PC-3 (cell line): ENCODE results near the gene BIVM.

Source experiments
- EZH2 ChIP-seq: fragments of 300-600 bp; sonication (generic); IDR thresholded peaks from one replicate; pipeline ENCODE4 v1.6.1; 2017; ENCODE audit warnings: antibody characterized with exemption, mild to moderate bottlenecking, low read length; ENCODE audit not compliant: unreplicated experiment
- EZH2phosphoT487 ChIP-seq: fragments of 300-600 bp; sonication (generic); IDR thresholded peaks from 2 replicates; pipeline ENCODE4 v1.6.1; 2018; ENCODE audit warnings: mild to moderate bottlenecking, antibody characterized with exemption, low read length, borderline replicate concordance
- TF ChIP-seq, protein P1 (sequence below): fragments of 300-600 bp; sonication (generic); conservative IDR thresholded peaks from 2 replicates; pipeline ENCODE4 v1.5.1; 2017; ENCODE audit warnings: antibody characterized with exemption, low read depth, mild to moderate bottlenecking, low read length

DNA sequence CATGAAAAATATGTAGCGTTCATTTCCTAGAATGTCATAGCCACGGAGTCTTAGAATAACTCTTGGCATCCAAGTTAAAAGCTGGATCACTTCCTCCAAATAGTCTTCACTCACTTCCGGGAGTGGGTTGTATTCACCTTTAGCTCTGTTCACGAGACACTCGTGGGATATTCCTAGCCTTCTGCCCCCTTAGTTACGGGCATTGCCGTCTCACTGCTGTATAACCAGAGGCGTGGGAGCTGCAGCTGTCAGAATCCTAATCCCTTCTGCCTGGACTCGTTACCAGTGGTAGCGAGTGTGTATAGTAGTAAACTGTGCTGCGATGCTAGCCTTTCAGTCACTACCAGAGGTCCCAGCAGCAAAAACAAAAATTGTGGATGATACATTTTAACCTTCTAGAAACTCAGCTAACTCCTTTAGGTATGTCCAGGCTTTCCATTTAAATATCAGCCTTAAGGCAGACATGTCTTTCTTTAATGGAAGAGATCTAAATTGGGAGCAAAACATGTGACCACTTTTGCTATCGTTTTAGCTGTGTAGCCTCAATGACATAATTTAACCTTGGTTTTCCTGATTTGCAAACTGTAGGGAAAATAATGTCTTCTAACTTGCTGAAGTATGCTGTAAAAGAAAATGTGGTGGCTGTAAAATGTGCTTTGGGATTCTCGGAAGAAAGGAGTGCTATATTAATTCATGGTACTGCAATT is 81.0 kb downstream of the BIVM start:
- TF ChIP-seq, protein P1, sequence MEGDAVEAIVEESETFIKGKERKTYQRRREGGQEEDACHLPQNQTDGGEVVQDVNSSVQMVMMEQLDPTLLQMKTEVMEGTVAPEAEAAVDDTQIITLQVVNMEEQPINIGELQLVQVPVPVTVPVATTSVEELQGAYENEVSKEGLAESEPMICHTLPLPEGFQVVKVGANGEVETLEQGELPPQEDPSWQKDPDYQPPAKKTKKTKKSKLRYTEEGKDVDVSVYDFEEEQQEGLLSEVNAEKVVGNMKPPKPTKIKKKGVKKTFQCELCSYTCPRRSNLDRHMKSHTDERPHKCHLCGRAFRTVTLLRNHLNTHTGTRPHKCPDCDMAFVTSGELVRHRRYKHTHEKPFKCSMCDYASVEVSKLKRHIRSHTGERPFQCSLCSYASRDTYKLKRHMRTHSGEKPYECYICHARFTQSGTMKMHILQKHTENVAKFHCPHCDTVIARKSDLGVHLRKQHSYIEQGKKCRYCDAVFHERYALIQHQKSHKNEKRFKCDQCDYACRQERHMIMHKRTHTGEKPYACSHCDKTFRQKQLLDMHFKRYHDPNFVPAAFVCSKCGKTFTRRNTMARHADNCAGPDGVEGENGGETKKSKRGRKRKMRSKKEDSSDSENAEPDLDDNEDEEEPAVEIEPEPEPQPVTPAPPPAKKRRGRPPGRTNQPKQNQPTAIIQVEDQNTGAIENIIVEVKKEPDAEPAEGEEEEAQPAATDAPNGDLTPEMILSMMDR = no peak
- TF ChIP-seq EZH2 = no peak
- TF ChIP-seq EZH2phosphoT487 = no peak
